ENCODE data around the gene RIMS1. TPM values are rescaled to one million over a fixed set of nuclear protein-coding genes. Genes with fewer than 3 reads are reported as not detected.

Gene RIMS1
- total and polyA plus RNA-seq, 12 donors, result 0.06 to 9.2 (median 1.5) TPM; not detected in 2

GRCh38 chr6:71933881-71934280, 47.5 kb downstream of the RIMS1 start:
- DNase-seq, result no peak
- 53 to 79% (median 71%) methylated on average over 1 of the region's 1 CpG for WGBS, 4 donors
- intact Hi-C loops (cut with DNase I), result no loop called here
- no peaks in the 10 kb centered on the region for H3K4me1 ChIP-seq (replicated peaks in 1 of 2)
- no peak overlapping the region for H3K27ac ChIP-seq
- H3K9me3 ChIP-seq (replicated peaks in 1 of 3), result no peaks in the 10 kb centered on the region
- no peaks in the 10 kb centered on the region for H3K36me3 ChIP-seq (replicated peaks in 1 of 2)
- H3K4me3 ChIP-seq, result no peak overlapping the region
- H3K27me3 ChIP-seq, result no peaks in the 10 kb centered on the region
- TF ChIP-seq POLR2A (IDR thresholded peaks at IDR 0.05) (no peak), CTCF (IDR thresholded peaks at IDR 0.05) (no peak)

GRCh38 chr6:71965404-71965803, 79.1 kb downstream of the RIMS1 start:
- Histone ChIP-seq H3K9me3 (replicated peaks in 1 of 3) (peaks cover 0 to 5% (median 0%) of the 10 kb centered on the region in 3 donors), H3K27me3 (no peaks in the 10 kb centered on the region), H3K36me3 (replicated peaks in 1 of 2) (no peaks in the 10 kb centered on the region), H3K4me3 (no peak overlapping the region), H3K4me1 (replicated peaks in 1 of 2) (no peaks in the 10 kb centered on the region), H3K27ac (no peak overlapping the region)
- 70 to 76% (median 72%) methylated on average over 7 of the region's 7 CpGs for WGBS, 4 donors
- TF ChIP-seq CTCF (IDR thresholded peaks at IDR 0.05) (no peak), POLR2A (IDR thresholded peaks at IDR 0.05) (no peak)
- intact Hi-C loops (cut with DNase I), result no loop called here
- no peak for DNase-seq

- H3K27me3 ChIP-seq, result no peaks in the 10 kb centered on the region
- H3K27ac ChIP-seq, result no peak overlapping the region
- peaks cover 0 to 6% (median 0%) of the 10 kb centered on the region in 3 donors for H3K9me3 ChIP-seq (replicated peaks in 1 of 3)
- H3K36me3 ChIP-seq (replicated peaks in 1 of 2), result no peaks in the 10 kb centered on the region
- intact Hi-C loops (cut with DNase I), result no loop called here
- no peak overlapping the region for H3K4me3 ChIP-seq
- 63 to 80% (median 73%) methylated on average over 5 of the region's 5 CpGs for WGBS, 4 donors
- TF ChIP-seq POLR2A (IDR thresholded peaks at IDR 0.05) (no peak), CTCF (IDR thresholded peaks at IDR 0.05) (no peak)
- no peaks in the 10 kb centered on the region for H3K4me1 ChIP-seq (replicated peaks in 1 of 2)
- no peak for DNase-seq
Observed at GRCh38 chr6:71967436-71967835, 81.1 kb downstream of the RIMS1 start.

- Histone ChIP-seq H3K36me3 (replicated peaks in 1 of 2) (no peaks in the 10 kb centered on the region), H3K27ac (no peak overlapping the region), H3K27me3 (no peaks in the 10 kb centered on the region), H3K9me3 (replicated peaks in 1 of 3) (no peaks in the 10 kb centered on the region), H3K4me3 (no peak overlapping the region), H3K4me1 (replicated peaks in 1 of 2) (no peaks in the 10 kb centered on the region)
- no peak for TF ChIP-seq POLR2A (IDR thresholded peaks at IDR 0.05)
- TF ChIP-seq CTCF (IDR thresholded peaks at IDR 0.05), result no peak
- WGBS, 4 donors, result 63 to 72% (median 71%) methylated on average over 4 of the region's 4 CpGs
- DNase-seq, result no peak
- intact Hi-C loops (cut with DNase I), result no loop called here
Observed at GRCh38 chr6:71977884-71978283, 91.5 kb downstream of the RIMS1 start.

Data from adrenal gland (tissue), 12 donors.